H1 (cell line): Measurements from ENCODE around the gene C3orf52.

Experiments
- CHD2 ChIP-seq: IDR thresholded peaks from 2 replicates; pipeline ENCODE4 v1.6.1; 2012; ENCODE audit warnings: low read length, improper control_type of control experiment
- CREB1 ChIP-seq: IDR thresholded peaks from 2 replicates; pipeline ENCODE4 v1.6.1; 2012; ENCODE audit warnings: inconsistent platforms
- CTCF ChIP-seq, 3 experiments: IDR thresholded peaks; 1 replicate in 2 of 3; 2 replicates in 1 of 3; pipeline versions ENCODE4 v1.5.1 to v1.6.1; 2011; ENCODE audit warnings: low read length in 3 of 3, mild to moderate bottlenecking in 3 of 3, inconsistent platforms in 2 of 3, low read depth in 1 of 3, moderate library complexity in 1 of 3; ENCODE audit not compliant: insufficient read depth in 1 of 3; ENCODE audit errors: control extremely low read depth in 1 of 3
- E2F6 ChIP-seq: IDR thresholded peaks from 2 replicates; pipeline ENCODE4 v1.6.1; 2012; ENCODE audit warnings: inconsistent platforms
- EP300 ChIP-seq, 2 experiments: IDR thresholded peaks; 1 replicate in 1 of 2; 2 replicates in 1 of 2; pipeline ENCODE4 v1.6.1; 2011 to 2012; ENCODE audit warnings: low read depth in 2 of 2, low read length in 2 of 2, mild to moderate bottlenecking in 2 of 2, borderline replicate concordance in 1 of 2, inconsistent platforms in 1 of 2, moderate library complexity in 1 of 2
- GABPA ChIP-seq: IDR thresholded peaks from 2 replicates; pipeline ENCODE4 v1.6.1; 2011; ENCODE audit warnings: mild to moderate bottlenecking, low read length, moderate library complexity, borderline replicate concordance; ENCODE audit not compliant: insufficient read depth
- POLR2AphosphoS5 ChIP-seq: IDR thresholded peaks from 2 replicates; pipeline ENCODE4 v1.6.1; 2011; ENCODE audit warnings: low read depth, low read length
- RAD21 ChIP-seq, 2 experiments: IDR thresholded peaks in 1 of 2; conservative IDR thresholded peaks in 1 of 2; 2 replicates each; pipeline ENCODE4 v1.6.1; 2011; ENCODE audit warnings: low read depth in 2 of 2, low read length in 2 of 2, improper control_type of control experiment in 1 of 2, inconsistent platforms in 1 of 2, mild to moderate bottlenecking in 1 of 2, moderate library complexity in 1 of 2
- YY1 ChIP-seq: IDR thresholded peaks from 2 replicates; pipeline ENCODE4 v1.6.1; 2011; ENCODE audit warnings: low read depth, mild to moderate bottlenecking, low read length
- TF ChIP-seq, protein P1 (sequence below): IDR thresholded peaks from 2 replicates; pipeline ENCODE4 v1.6.1; 2012; ENCODE audit warnings: inconsistent platforms

GRCh38 chr3:112085735-112086075, 484 bp upstream of the C3orf52 start:
- TF ChIP-seq CTCF (IDR thresholded peaks at IDR 0.05; ENCODE audit: control extremely low read depth in 1 of 3, insufficient read depth in 1 of 3, low read depth in 1 of 3, low read length in 3 of 3) (no peak), EP300 (IDR thresholded peaks at IDR 0.05; ENCODE audit: borderline replicate concordance in 1 of 2, low read depth in 2 of 2, low read length in 2 of 2) (no peak), GABPA (no peak), CHD2 (no peak), POLR2AphosphoS5 (no peak), CREB1 (no peak), RAD21 (IDR thresholded peaks at IDR 0.05 in 1 of 2, conservative IDR thresholded peaks at IDR 0.05 in 1 of 2; ENCODE audit: low read depth in 2 of 2, low read length in 2 of 2) (no peak), YY1 (no peak), E2F6 (no peak)
- TF ChIP-seq, protein P1, sequence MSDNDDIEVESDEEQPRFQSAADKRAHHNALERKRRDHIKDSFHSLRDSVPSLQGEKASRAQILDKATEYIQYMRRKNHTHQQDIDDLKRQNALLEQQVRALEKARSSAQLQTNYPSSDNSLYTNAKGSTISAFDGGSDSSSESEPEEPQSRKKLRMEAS = no peak
